HG02884 (cell line): ENCODE measurements around the gene CAMK2G.

Experiments
- ATAC-seq: cut with Tn5 transposase; IDR thresholded peaks from one replicate; pipeline ENCODE4 v1.9.1; 2021; ENCODE audit warnings: mild to moderate bottlenecking, moderate library complexity; ENCODE audit not compliant: unreplicated experiment

The CAMK2G gene

GRCh38 chr10:73814896-73815718 lies 59.2 kb downstream of the CAMK2G start:
- no peak for ATAC-seq

GRCh38 chr10:73814276-73814895 lies 60.0 kb downstream of the CAMK2G start:
- ATAC-seq: no peak

GRCh38 chr10:73813333-73813732 lies 61.0 kb downstream of the CAMK2G start:
- ATAC-seq: no peak

GRCh38 chr10:73812657-73813056 lies 61.7 kb downstream of the CAMK2G start:
- ATAC-seq: no peak

GRCh38 chr10:73810735-73811465 lies 63.5 kb downstream of the CAMK2G start:
- peak; percentile 22 for ATAC-seq

- no peak for ATAC-seq
Measured at GRCh38 chr10:73810358-73810734, 64.0 kb downstream of the CAMK2G start.

- no peak for ATAC-seq
Measured at GRCh38 chr10:73809061-73809818, 65.1 kb downstream of the CAMK2G start.

- ATAC-seq: no peak
Measured at GRCh38 chr10:73808021-73808815, 66.1 kb downstream of the CAMK2G start.

- no peak for ATAC-seq
Measured at GRCh38 chr10:73807471-73807870, 66.9 kb downstream of the CAMK2G start.

GRCh38 chr10:73806176-73806950 lies 68.0 kb downstream of the CAMK2G start:
- ATAC-seq: no peak

- peak; percentile 84 for ATAC-seq
Measured at GRCh38 chr10:73803680-73804286, 70.6 kb downstream of the CAMK2G start.

GRCh38 chr10:73802276-73802991 lies 71.9 kb downstream of the CAMK2G start:
- no peak for ATAC-seq

- ATAC-seq: no peak
Measured at GRCh38 chr10:73801253-73801590, 73.1 kb downstream of the CAMK2G start.

GRCh38 chr10:73800560-73801252 lies 73.6 kb downstream of the CAMK2G start:
- ATAC-seq: no peak

GRCh38 chr10:73799899-73800559 lies 74.3 kb downstream of the CAMK2G start:
- no peak for ATAC-seq

GRCh38 chr10:73798927-73799560 lies 75.3 kb downstream of the CAMK2G start:
- no peak for ATAC-seq

GRCh38 chr10:73798087-73798486 lies 76.3 kb downstream of the CAMK2G start:
- no peak for ATAC-seq
